Fibroblast of villous mesenchyme (primary cell): Measurements from ENCODE around the gene ADIPOR2. TPM values are rescaled to one million over a fixed set of nuclear protein-coding genes. Genes with fewer than 3 reads are reported as not detected.

Experiments
- DNase-seq: peaks from one replicate; pipeline ENCODE4 v3.0.0-alpha.2; 2010; ENCODE audit warnings: low read depth
- H3K4me3 ChIP-seq: 2 replicates; pipeline ENCODE4 v1.5.1; 2011; ENCODE audit warnings: low read depth, mild to moderate bottlenecking, low read length
- CTCF ChIP-seq: IDR thresholded peaks from 2 replicates; pipeline ENCODE4 v1.5.1; 2012; ENCODE audit warnings: low read depth, mild to moderate bottlenecking, low read length; ENCODE audit not compliant: insufficient read depth
- total RNA-seq: library from RNA; depleted of rRNA; stranded (reverse); fragments of >200 nt; gene quantifications from 2 replicates; pipeline ENCODE4 v1.2.3, GENCODE V29; 2012

The ADIPOR2 gene
- total RNA-seq, 1 donor = 48.8 TPM

GRCh38 chr12:1800401-1801302 is 109.8 kb downstream of the ADIPOR2 start:
- TF ChIP-seq CTCF = peak; percentile 20
- DNase-seq = no peak
- no peak overlapping the region for H3K4me3 ChIP-seq

GRCh38 chr12:1801303-1801975 is 110.6 kb downstream of the ADIPOR2 start:
- no peak overlapping the region for H3K4me3 ChIP-seq
- no peak for TF ChIP-seq CTCF
- DNase-seq = no peak

GRCh38 chr12:1803736-1804135 is 112.9 kb downstream of the ADIPOR2 start:
- no peak for TF ChIP-seq CTCF
- DNase-seq = no peak

GRCh38 chr12:1804545-1805332 is 113.9 kb downstream of the ADIPOR2 start:
- peak; percentile 89 for DNase-seq
- TF ChIP-seq CTCF = no peak
- H3K4me3 ChIP-seq = no peak overlapping the region

More at GRCh38 chr12:1803736-1804135, 112.9 kb downstream of the ADIPOR2 start:
- no peak overlapping the region for H3K4me3 ChIP-seq

GRCh38 chr12:1805441-1806081 is 114.7 kb downstream of the ADIPOR2 start:
- DNase-seq = no peak
- TF ChIP-seq CTCF = no peak
- H3K4me3 ChIP-seq = no peak overlapping the region
